Measurements from ENCODE around the gene ZNF775. TPM values are rescaled to one million over a fixed set of nuclear protein-coding genes. Genes with fewer than 3 reads are reported as not detected.

Gene ZNF775
- total RNA-seq, 1 experiment from 2014 or later, result 3.7 TPM

DNA sequence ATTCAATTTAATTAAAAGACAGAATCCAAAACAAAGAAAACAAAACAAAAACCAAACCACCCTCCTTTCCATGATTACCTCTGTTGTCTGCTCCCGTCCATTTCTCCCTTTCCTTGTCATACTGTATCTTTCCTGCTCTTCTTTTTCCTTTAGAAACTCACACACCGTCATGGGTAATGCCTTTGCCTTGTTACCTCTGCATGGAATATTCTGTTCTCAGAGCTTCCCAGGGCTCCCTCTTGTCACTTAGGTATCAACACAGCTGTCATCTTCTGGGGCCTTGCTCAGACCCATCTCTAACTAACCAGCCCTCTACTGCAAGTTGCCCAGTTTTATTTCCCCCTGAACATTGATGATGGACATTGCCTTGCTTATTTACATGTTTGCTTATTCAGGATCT, 41.1 kb downstream of the ZNF775 start:
- no peaks in the 10 kb centered on the region for H3F3A ChIP-seq (ENCODE audit: low read length, unreplicated experiment)
- H3K4me3 ChIP-seq (ENCODE audit: low read length), result no peak overlapping the region
- no peak overlapping the region for H3K27ac ChIP-seq (ENCODE audit: low read length)
- H3K4me1 ChIP-seq (ENCODE audit: insufficient read depth, low read length), result no peaks in the 10 kb centered on the region
- H3K4me2 ChIP-seq (ENCODE audit: low read length), result no peak overlapping the region
- no peaks in the 10 kb centered on the region for H3K36me3 ChIP-seq (ENCODE audit: low read depth, low read length)
- H3K9ac ChIP-seq (ENCODE audit: low read length), result no peak overlapping the region
- H2AFZ ChIP-seq (ENCODE audit: low read length), result no peak overlapping the region
- no peaks in the 10 kb centered on the region for H3K79me2 ChIP-seq (ENCODE audit: low read length)
- H3K9me2 ChIP-seq (replicated peaks; ENCODE audit: low read length), result no peaks in the 10 kb centered on the region
- H3K9me3 ChIP-seq (ENCODE audit: low read length), result no peaks in the 10 kb centered on the region
- ChIA-PET POLR2A (ENCODE audit: unreplicated experiment) (no interaction called here), CTCF (no interaction called here)
- no TSS peak for BruUV-seq (replicated peaks)
- DNase-seq (no peak), ATAC-seq (no peak)
- TF ChIP-seq, protein P1, sequence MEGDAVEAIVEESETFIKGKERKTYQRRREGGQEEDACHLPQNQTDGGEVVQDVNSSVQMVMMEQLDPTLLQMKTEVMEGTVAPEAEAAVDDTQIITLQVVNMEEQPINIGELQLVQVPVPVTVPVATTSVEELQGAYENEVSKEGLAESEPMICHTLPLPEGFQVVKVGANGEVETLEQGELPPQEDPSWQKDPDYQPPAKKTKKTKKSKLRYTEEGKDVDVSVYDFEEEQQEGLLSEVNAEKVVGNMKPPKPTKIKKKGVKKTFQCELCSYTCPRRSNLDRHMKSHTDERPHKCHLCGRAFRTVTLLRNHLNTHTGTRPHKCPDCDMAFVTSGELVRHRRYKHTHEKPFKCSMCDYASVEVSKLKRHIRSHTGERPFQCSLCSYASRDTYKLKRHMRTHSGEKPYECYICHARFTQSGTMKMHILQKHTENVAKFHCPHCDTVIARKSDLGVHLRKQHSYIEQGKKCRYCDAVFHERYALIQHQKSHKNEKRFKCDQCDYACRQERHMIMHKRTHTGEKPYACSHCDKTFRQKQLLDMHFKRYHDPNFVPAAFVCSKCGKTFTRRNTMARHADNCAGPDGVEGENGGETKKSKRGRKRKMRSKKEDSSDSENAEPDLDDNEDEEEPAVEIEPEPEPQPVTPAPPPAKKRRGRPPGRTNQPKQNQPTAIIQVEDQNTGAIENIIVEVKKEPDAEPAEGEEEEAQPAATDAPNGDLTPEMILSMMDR (conservative IDR thresholded peaks at IDR 0.05; ENCODE audit: low read depth, low read length), result no peak
- TF ChIP-seq EZH2 (IDR thresholded peaks at IDR 0.05; ENCODE audit: low read length, unreplicated experiment) (no peak), EZH2phosphoT487 (IDR thresholded peaks at IDR 0.05; ENCODE audit: borderline replicate concordance, low read length) (no peak)
- H3K27me3 ChIP-seq (ENCODE audit: low read length), result no peaks in the 10 kb centered on the region
- intact Hi-C loops (cut with micrococcal nuclease), result no loop called here
- H4K20me1 ChIP-seq (ENCODE audit: low read length), result no peaks in the 10 kb centered on the region

DNA sequence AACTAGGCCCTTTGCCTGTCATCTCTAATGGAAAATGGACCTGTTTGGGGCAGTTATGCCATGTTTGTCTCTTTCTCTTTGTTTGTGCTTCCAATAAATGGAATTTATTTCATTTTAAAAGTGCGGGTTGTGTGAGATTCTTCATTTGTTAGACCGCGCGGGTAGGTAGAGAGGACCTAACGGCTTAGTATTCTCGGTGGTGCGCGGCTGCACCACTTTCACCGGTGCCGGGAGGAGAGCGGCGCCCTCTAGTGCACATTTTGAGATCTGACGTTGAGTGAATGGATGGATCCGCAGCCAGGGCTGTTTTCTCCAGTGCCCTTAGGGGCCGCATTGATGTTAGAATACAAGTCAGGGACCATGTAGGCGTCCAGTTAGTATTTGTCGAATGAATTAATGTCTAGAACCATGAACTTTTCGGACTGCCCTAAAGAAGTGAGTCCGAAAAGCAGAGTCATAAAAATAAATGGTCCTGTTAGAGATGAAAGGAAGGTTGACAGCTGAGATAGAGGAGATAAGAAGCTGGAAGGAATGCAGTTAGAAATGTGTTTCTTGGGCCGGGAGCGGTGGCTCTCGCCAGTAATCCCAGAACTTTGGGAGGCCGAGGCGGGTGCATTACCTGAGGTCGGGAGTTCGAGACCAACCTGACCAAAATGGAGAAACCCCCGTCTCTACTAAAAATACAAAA, 42.0 kb downstream of the ZNF775 start:
- peak overlapping the region; percentile 73 for H3K4me2 ChIP-seq (ENCODE audit: low read length)
- H3K27me3 ChIP-seq (ENCODE audit: low read length), result no peaks in the 10 kb centered on the region
- H3K9me3 ChIP-seq (ENCODE audit: low read length), result no peaks in the 10 kb centered on the region
- no peak overlapping the region for H3K9ac ChIP-seq (ENCODE audit: low read length)
- no peaks in the 10 kb centered on the region for H3K4me1 ChIP-seq (ENCODE audit: insufficient read depth, low read length)
- H3K9me2 ChIP-seq (replicated peaks; ENCODE audit: low read length), result no peaks in the 10 kb centered on the region
- BruUV-seq (replicated peaks), result no TSS peak
- intact Hi-C loops (cut with micrococcal nuclease), result loop anchor here (1.0 kb wide), 4 partner anchors 42 to 135 kb away; partner anchors contain the start of gene ZNF775
- DNase-seq (peak; percentile 84), ATAC-seq (peak; percentile 100)
- H3K4me3 ChIP-seq (ENCODE audit: low read length), result peak overlapping the region; percentile 29; the same call in 1 of the 2 replicates
- H3F3A ChIP-seq (ENCODE audit: low read length, unreplicated experiment), result no peaks in the 10 kb centered on the region
- no peaks in the 10 kb centered on the region for H3K79me2 ChIP-seq (ENCODE audit: low read length)
- no peaks in the 10 kb centered on the region for H4K20me1 ChIP-seq (ENCODE audit: low read length)
- POLR2A ChIA-PET (ENCODE audit: unreplicated experiment), result no interaction called here
- no peaks in the 10 kb centered on the region for H3K36me3 ChIP-seq (ENCODE audit: low read depth, low read length)
- TF ChIP-seq EZH2 (IDR thresholded peaks at IDR 0.05; ENCODE audit: low read length, unreplicated experiment), result no peak
- TF ChIP-seq, protein P1 (conservative IDR thresholded peaks at IDR 0.05; ENCODE audit: low read depth, low read length), result peak; percentile 87
- H2AFZ ChIP-seq (ENCODE audit: low read length), result peak overlapping the region; percentile 78
- H3K27ac ChIP-seq (ENCODE audit: low read length), result no peak overlapping the region
- CTCF ChIA-PET, result no interaction called here

DNA sequence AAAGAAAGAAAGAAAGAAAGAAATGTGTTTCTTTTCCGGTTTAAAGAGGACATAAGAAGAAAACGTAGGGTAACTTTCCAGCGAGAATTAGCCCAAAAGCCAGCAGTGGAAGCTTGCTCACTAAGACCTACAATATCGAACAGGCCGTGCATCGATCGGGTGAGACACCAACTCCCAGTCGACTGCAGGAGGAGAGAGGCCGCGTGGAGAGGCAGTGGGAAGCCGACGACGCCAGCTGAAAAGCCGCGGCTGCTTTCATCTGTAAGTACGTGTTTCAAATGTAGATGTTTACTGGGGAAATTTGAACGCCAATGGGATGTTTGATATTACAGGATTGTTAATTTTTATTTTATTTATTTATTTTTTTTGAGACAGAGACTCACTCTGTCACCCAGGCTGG, 42.7 kb downstream of the ZNF775 start:
- no peaks in the 10 kb centered on the region for H3F3A ChIP-seq (ENCODE audit: low read length, unreplicated experiment)
- no peak overlapping the region for H3K9ac ChIP-seq (ENCODE audit: low read length)
- DNase-seq (no peak), ATAC-seq (no peak)
- no peak overlapping the region for H3K4me2 ChIP-seq (ENCODE audit: low read length)
- no peaks in the 10 kb centered on the region for H3K27me3 ChIP-seq (ENCODE audit: low read length)
- H3K79me2 ChIP-seq (ENCODE audit: low read length), result no peaks in the 10 kb centered on the region
- no peaks in the 10 kb centered on the region for H3K9me2 ChIP-seq (replicated peaks; ENCODE audit: low read length)
- ChIA-PET CTCF (no interaction called here), POLR2A (ENCODE audit: unreplicated experiment) (no interaction called here)
- no peak overlapping the region for H3K27ac ChIP-seq (ENCODE audit: low read length)
- H4K20me1 ChIP-seq (ENCODE audit: low read length), result no peaks in the 10 kb centered on the region
- intact Hi-C loops (cut with micrococcal nuclease), result loop anchor here (1.0 kb wide), 4 partner anchors 43 to 136 kb away; partner anchors contain the start of gene ZNF775
- BruUV-seq (replicated peaks), result no TSS peak
- H2AFZ ChIP-seq (ENCODE audit: low read length), result no peak overlapping the region
- no peaks in the 10 kb centered on the region for H3K4me1 ChIP-seq (ENCODE audit: insufficient read depth, low read length)
- no peaks in the 10 kb centered on the region for H3K9me3 ChIP-seq (ENCODE audit: low read length)
- TF ChIP-seq, protein P1 (conservative IDR thresholded peaks at IDR 0.05; ENCODE audit: low read depth, low read length), result no peak
- no peak for TF ChIP-seq EZH2 (IDR thresholded peaks at IDR 0.05; ENCODE audit: low read length, unreplicated experiment)
- no peak for TF ChIP-seq EZH2phosphoT487 (IDR thresholded peaks at IDR 0.05; ENCODE audit: borderline replicate concordance, low read length)
- H3K36me3 ChIP-seq (ENCODE audit: low read depth, low read length), result no peaks in the 10 kb centered on the region
- H3K4me3 ChIP-seq (ENCODE audit: low read length), result no peak overlapping the region
